RWPE2 (cell line): ENCODE results near the gene TMEM106C.

Experiments used
- ATAC-seq: fragments of 200-7000 bp; cut with Tn5 transposase; 3 replicates; pipeline ENCODE4 v1.9.1; 2021; ENCODE audit warnings: low read depth
- DNase-seq: peaks from one replicate; pipeline ENCODE4 v3.0.0-alpha.2; 2020; ENCODE audit warnings: low spot score
- H3K27ac ChIP-seq: fragments of 450-650 bp; 2 replicates; pipeline ENCODE4 v1.5.1; 2017; ENCODE audit warnings: mild to moderate bottlenecking; ENCODE audit not compliant: poor library complexity, severe bottlenecking
- H3K27me3 ChIP-seq: fragments of 250-450 bp; sonication (Bioruptor Pico); 2 replicates; pipeline ENCODE4 v1.5.1; 2021; ENCODE audit warnings: mild to moderate bottlenecking, moderate library complexity; ENCODE audit not compliant: insufficient read depth, poor library complexity, severe bottlenecking
- H3K36me3 ChIP-seq: fragments of 250-450 bp; sonication (Bioruptor Pico); 2 replicates; pipeline ENCODE4 v1.5.1; 2020; ENCODE audit warnings: low read depth, mild to moderate bottlenecking, moderate library complexity
- H3K4me1 ChIP-seq: fragments of 250-450 bp; sonication (Bioruptor Pico); 2 replicates; pipeline ENCODE4 v1.5.1; 2021; ENCODE audit warnings: mild to moderate bottlenecking, moderate library complexity; ENCODE audit not compliant: insufficient read depth, poor library complexity, severe bottlenecking
- H3K4me3 ChIP-seq: fragments of 250-450 bp; sonication (Bioruptor Pico); 2 replicates; pipeline ENCODE4 v1.5.1; 2021; ENCODE audit warnings: mild to moderate bottlenecking, moderate library complexity; ENCODE audit not compliant: severe bottlenecking
- H3K9me3 ChIP-seq: fragments of 250-450 bp; sonication (Bioruptor Pico); 2 replicates; pipeline ENCODE4 v1.5.1; 2021; ENCODE audit warnings: mild to moderate bottlenecking, moderate library complexity; ENCODE audit not compliant: severe bottlenecking
- CTCF ChIP-seq: fragments of 450-650 bp; IDR thresholded peaks from one replicate; pipeline ENCODE4 v1.5.1; 2017; ENCODE audit warnings: mild to moderate bottlenecking, moderate library complexity; ENCODE audit not compliant: poor library complexity, severe bottlenecking

TMEM106C gene

GRCh38 chr12:48005001-48005749 is 41.8 kb downstream of the TMEM106C start:
- Histone ChIP-seq H3K9me3 (no peaks in the 10 kb centered on the region), H3K36me3 (no peaks in the 10 kb centered on the region), H3K27ac (no peak overlapping the region), H3K4me1 (peaks cover 5% of the 10 kb centered on the region), H3K4me3 (no peak overlapping the region), H3K27me3 (peaks cover 72% of the 10 kb centered on the region)
- no peak for TF ChIP-seq CTCF
- ATAC-seq (no peak), DNase-seq (no peak)

GRCh38 chr12:48005750-48006021 is 42.3 kb downstream of the TMEM106C start:
- Histone ChIP-seq H3K36me3 (no peaks in the 10 kb centered on the region), H3K27me3 (peaks cover 72% of the 10 kb centered on the region), H3K4me3 (no peak overlapping the region), H3K27ac (no peak overlapping the region), H3K4me1 (peaks cover 5% of the 10 kb centered on the region), H3K9me3 (no peaks in the 10 kb centered on the region)
- no peak for DNase-seq
- no peak for ATAC-seq
- TF ChIP-seq CTCF = no peak

GRCh38 chr12:48007206-48007605 is 43.8 kb downstream of the TMEM106C start:
- DNase-seq = no peak
- H3K27me3 ChIP-seq = peaks cover 68% of the 10 kb centered on the region
- H3K4me3 ChIP-seq = no peak overlapping the region
- no peak for ATAC-seq
- TF ChIP-seq CTCF = no peak
- H3K27ac ChIP-seq = no peak overlapping the region
- peaks cover 5% of the 10 kb centered on the region for H3K4me1 ChIP-seq
- H3K9me3 ChIP-seq = no peaks in the 10 kb centered on the region
- no peaks in the 10 kb centered on the region for H3K36me3 ChIP-seq

DNA sequence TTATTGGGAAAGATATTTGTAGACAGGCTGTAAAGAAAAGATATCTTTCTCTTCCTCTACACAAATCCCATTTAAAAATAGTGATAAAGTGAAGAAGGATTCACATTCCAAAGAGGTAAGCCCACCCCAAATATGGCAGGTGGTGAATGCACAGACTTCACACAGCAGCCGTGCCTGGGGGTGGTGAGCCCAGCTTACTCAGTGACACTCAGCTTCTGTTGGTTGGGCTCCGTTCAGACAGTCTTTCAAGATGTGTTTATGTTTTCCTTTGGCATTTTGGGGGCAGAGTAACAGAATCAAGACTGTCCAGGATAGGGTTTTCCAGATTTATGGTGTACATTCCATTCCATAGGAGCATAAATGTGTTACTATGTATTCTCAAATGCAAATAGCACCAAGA is 45.0 kb downstream of the TMEM106C start:
- DNase-seq (no peak), ATAC-seq (no peak)
- TF ChIP-seq CTCF = no peak
- no peak overlapping the region for H3K4me3 ChIP-seq
- H3K36me3 ChIP-seq = no peaks in the 10 kb centered on the region
- H3K4me1 ChIP-seq = no peaks in the 10 kb centered on the region
- peaks cover 56% of the 10 kb centered on the region for H3K27me3 ChIP-seq
- H3K9me3 ChIP-seq = no peaks in the 10 kb centered on the region
- H3K27ac ChIP-seq = no peak overlapping the region

GRCh38 chr12:48008950-48009349 is 45.6 kb downstream of the TMEM106C start:
- Histone ChIP-seq H3K9me3 (no peaks in the 10 kb centered on the region), H3K36me3 (no peaks in the 10 kb centered on the region), H3K27me3 (peaks cover 50% of the 10 kb centered on the region), H3K4me1 (no peaks in the 10 kb centered on the region), H3K4me3 (no peak overlapping the region), H3K27ac (no peak overlapping the region)
- TF ChIP-seq CTCF = no peak
- no peak for ATAC-seq
- no peak for DNase-seq
